Measurements from ENCODE around the gene HIP1. TPM values are rescaled to one million over a fixed set of nuclear protein-coding genes. Genes with fewer than 3 reads are reported as not detected.

HIP1 gene
- total and polyA plus RNA-seq, 2 of the 13 experiments (the other 11 are each of a cell fraction or from before 2014, with no cell fraction given): 4.5 to 6.2 TPM

GRCh38 chr7:75655536-75655935 is 83.2 kb downstream of the HIP1 start:
- POLR2A ChIA-PET: no interaction called here
- DNase-seq (ENCODE audit: low spot score) (no peak), ATAC-seq (no peak), FAIRE-seq (no peak)
- CTCF ChIA-PET (ENCODE audit: low intra/inter-chr PET ratio, low total read pairs): no interaction called here
- in situ Hi-C loops (cut with HindIII; ENCODE audit: extremely low pct_ligation_motif_present, low pct_unique_long_range_greater_than_20kb) (no loop called here), intact Hi-C loops (cut with micrococcal nuclease; ENCODE audit: unreplicated experiment) (no loop called here)
- H3K4me2 ChIP-seq (ENCODE audit: low read depth, low read length): no peak overlapping the region
- H2AFZ ChIP-seq (ENCODE audit: low read length): no peak overlapping the region
- H3K9ac ChIP-seq (ENCODE audit: insufficient read depth, low read depth, low read length): no peak overlapping the region
- H3K27ac ChIP-seq (ENCODE audit: extremely low read length, insufficient read depth, low read length): no peak overlapping the region
- H3K4me1 ChIP-seq (ENCODE audit: insufficient read depth, low read length): peaks cover 20% of the 10 kb centered on the region
- H3K36me3 ChIP-seq (replicated peaks in 1 of 2; ENCODE audit: control insufficient read depth in 1 of 2, insufficient read depth in 2 of 2, low read length in 2 of 2): no peaks in the 10 kb centered on the region
- H3K4me3 ChIP-seq (replicated peaks in 1 of 3; ENCODE audit: insufficient read depth in 1 of 3, low read depth in 2 of 3, low read length in 3 of 3): no peak overlapping the region
- H3K79me2 ChIP-seq (ENCODE audit: insufficient read depth, low read length): no peaks in the 10 kb centered on the region
- WGBS (ENCODE audit: low lambda C conversion rate): 70% methylated on average over 2 of the region's 2 CpGs
- no peaks in the 10 kb centered on the region for H3K9me3 ChIP-seq (ENCODE audit: low read length)
- H4K20me1 ChIP-seq (ENCODE audit: insufficient read depth, low read length): no peaks in the 10 kb centered on the region
- TF ChIP-seq EEA1 (CRISPR knock-in tag; IDR thresholded peaks at IDR 0.05; ENCODE audit: borderline replicate concordance): no peak
- no peak for TF ChIP-seq IRF1 (CRISPR knock-in tag; IDR thresholded peaks at IDR 0.05; ENCODE audit: low read depth)
- no peak for TF ChIP-seq GATA4 (IDR thresholded peaks at IDR 0.05; ENCODE audit: borderline replicate concordance, low read depth)
- TF ChIP-seq NFATC3 (CRISPR knock-in tag; IDR thresholded peaks at IDR 0.05): no peak
- TF ChIP-seq E2F1 (CRISPR knock-in tag; IDR thresholded peaks at IDR 0.05): no peak
- no peak for TF ChIP-seq ZNF264 (CRISPR knock-in tag; IDR thresholded peaks at IDR 0.05)
- no peak for TF ChIP-seq BCL6 (CRISPR knock-in tag; IDR thresholded peaks at IDR 0.05)
- no peak for TF ChIP-seq TFDP1 (CRISPR knock-in tag; IDR thresholded peaks at IDR 0.05; ENCODE audit: borderline replicate concordance)
- no peak for TF ChIP-seq HNF4A (CRISPR knock-in tag; IDR thresholded peaks at IDR 0.05)
- no peak for TF ChIP-seq NFIC (IDR thresholded peaks at IDR 0.05; ENCODE audit: low read length)
- no peak for TF ChIP-seq HBP1 (CRISPR knock-in tag; IDR thresholded peaks at IDR 0.05; ENCODE audit: low read depth)
- TF ChIP-seq ZNF772 (CRISPR knock-in tag; IDR thresholded peaks at IDR 0.05): no peak
- TF ChIP-seq ZNF766 (CRISPR knock-in tag; IDR thresholded peaks at IDR 0.05; ENCODE audit: borderline replicate concordance): no peak
- TF ChIP-seq CENPX (CRISPR knock-in tag; IDR thresholded peaks at IDR 0.05): no peak
- no peak for TF ChIP-seq FUBP1 (CRISPR knock-in tag; IDR thresholded peaks at IDR 0.05; ENCODE audit: borderline replicate concordance)
- no peak for TF ChIP-seq TRIM24 (CRISPR knock-in tag; IDR thresholded peaks at IDR 0.05)
- TF ChIP-seq PHF8 (CRISPR knock-in tag; IDR thresholded peaks at IDR 0.05): no peak
- no peaks in the 10 kb centered on the region for H3K27me3 ChIP-seq (ENCODE audit: control insufficient read depth in 1 of 2, insufficient read depth in 2 of 2, low read length in 2 of 2)
- BruUV-seq (replicated peaks): no TSS peak

Data from HepG2 (cell line).